Measurements from ENCODE around the gene HUNK.

Gene HUNK

DNA sequence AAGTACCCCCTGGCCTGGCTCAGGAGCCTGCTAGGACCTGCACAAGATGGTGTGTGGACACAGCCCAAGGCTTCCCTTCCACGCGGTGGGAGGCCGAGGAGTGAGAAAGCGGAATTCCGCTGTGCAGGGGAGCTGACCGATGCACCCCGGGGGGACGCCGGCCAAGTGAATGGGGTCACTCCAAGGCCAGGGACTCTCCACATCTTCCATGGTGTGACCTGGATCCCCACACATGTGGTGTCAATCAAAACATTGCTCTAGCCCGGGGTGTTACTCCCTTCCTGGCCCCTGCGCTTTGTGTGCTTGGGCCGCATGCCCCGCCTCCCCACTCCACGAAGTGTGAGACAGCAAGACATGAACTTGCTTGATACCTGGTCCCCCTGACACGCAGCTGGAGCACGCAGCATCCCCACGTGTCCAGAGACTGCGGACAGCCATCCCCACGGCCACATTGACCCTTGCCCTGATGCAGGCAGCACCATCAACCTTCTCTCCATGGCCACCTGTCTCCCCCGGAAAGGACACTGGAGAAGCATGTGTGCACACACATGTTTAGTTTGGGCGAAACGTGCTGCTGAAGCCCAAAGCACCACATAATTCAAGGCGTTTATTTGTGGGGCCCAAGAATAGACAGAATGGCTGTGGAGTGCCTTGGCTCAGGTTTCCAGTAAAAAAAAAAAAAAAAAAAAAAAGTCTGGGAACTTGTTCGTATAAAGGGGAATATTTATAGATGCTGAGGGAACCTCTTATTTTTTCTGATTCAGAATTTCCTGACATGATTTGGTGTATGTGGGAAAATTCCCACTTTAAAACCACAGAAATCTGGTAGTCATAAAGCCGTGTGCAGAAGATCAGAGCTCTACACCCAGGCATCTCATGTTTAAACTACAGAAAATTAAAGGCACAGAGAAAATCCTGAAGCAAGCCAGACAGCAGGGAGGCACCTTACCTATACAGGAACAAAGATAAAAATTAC, 171.7 kb downstream of the HUNK start:
- H3K27ac ChIP-seq (ENCODE audit: low read depth, low read length) = no peak overlapping the region
- no peak overlapping the region for H3K9ac ChIP-seq (ENCODE audit: low read length)
- H3K27me3 ChIP-seq (ENCODE audit: control insufficient read depth, insufficient read depth, low read length) = no peaks in the 10 kb centered on the region
- H3K4me3 ChIP-seq (ENCODE audit: low read length) = no peak overlapping the region
- no peaks in the 10 kb centered on the region for H3K36me3 ChIP-seq (ENCODE audit: control insufficient read depth, insufficient read depth, low read length)
- no peaks in the 10 kb centered on the region for H3K4me1 ChIP-seq (ENCODE audit: control insufficient read depth, insufficient read depth, low read length)

DNA sequence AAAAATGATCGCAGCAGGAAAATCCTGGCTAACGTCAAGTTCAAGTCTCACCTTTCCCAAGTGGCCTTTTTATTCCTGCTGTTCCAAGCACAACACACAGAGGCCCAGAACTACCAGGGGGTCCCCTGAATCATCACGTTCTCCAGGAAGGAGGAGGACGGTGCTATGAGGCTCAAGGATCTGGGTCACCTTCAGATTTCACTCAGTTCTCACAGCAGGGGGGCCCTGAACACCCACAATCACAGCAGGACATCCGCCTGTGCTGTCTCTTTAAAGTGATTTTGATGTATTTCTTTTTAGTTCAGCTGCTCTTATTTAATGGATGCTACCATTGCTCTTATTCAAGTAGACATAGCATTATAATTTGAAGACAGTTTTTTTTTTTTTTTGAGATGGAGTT, 173.4 kb downstream of the HUNK start:
- Histone ChIP-seq H3K4me3 (ENCODE audit: low read length) (no peak overlapping the region), H3K36me3 (ENCODE audit: control insufficient read depth, insufficient read depth, low read length) (no peaks in the 10 kb centered on the region), H3K27ac (ENCODE audit: low read depth, low read length) (no peak overlapping the region), H3K9ac (ENCODE audit: low read length) (no peak overlapping the region), H3K27me3 (ENCODE audit: control insufficient read depth, insufficient read depth, low read length) (no peaks in the 10 kb centered on the region), H3K4me1 (ENCODE audit: control insufficient read depth, insufficient read depth, low read length) (no peaks in the 10 kb centered on the region)

DNA sequence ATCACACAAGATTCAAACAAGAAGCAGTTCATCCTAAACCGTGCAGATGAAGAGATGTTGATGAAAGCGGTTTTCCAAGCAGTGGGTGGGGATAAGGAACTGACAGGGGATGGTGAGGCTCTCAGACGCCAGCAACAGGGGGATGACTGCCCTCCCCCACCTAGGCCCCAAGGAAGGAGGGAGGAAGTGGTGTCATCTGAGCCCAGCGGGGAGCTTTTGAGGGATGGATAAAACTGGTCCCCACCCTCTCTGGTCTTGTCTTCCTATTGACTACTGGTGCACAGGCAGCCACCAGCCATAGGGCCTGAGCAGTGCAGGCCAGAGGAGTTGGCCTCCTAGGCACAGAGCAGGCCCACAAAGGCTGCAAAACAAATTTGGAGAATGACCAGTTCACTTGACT, 175.5 kb downstream of the HUNK start:
- Histone ChIP-seq H3K9ac (ENCODE audit: low read length) (no peak overlapping the region), H3K4me3 (ENCODE audit: low read length) (no peak overlapping the region), H3K27me3 (ENCODE audit: control insufficient read depth, insufficient read depth, low read length) (no peaks in the 10 kb centered on the region), H3K27ac (ENCODE audit: low read depth, low read length) (no peak overlapping the region), H3K4me1 (ENCODE audit: control insufficient read depth, insufficient read depth, low read length) (no peaks in the 10 kb centered on the region), H3K36me3 (ENCODE audit: control insufficient read depth, insufficient read depth, low read length) (no peaks in the 10 kb centered on the region)

Data from rectal smooth muscle tissue (tissue), 1 donor.